GM23338 (cell line): Measurements from ENCODE around the gene RSPH6A. TPM values are rescaled to one million over a fixed set of nuclear protein-coding genes. Genes with fewer than 3 reads are reported as not detected.

Experiments
- ATAC-seq: fragments of 200-7000 bp; cut with Tn5 transposase; 3 replicates; pipeline ENCODE4 v1.9.1; 2020
- DNase-seq: peaks from one replicate; pipeline ENCODE4 v3.0.0-alpha.2; 2015; ENCODE audit warnings: low spot score
- H2AFZ ChIP-seq: fragments of 200-600 bp; sonication (generic); 2 replicates; pipeline ENCODE4 v1.8.0; 2016; ENCODE audit warnings: antibody characterized with exemption, mild to moderate bottlenecking, moderate library complexity
- H3F3A ChIP-seq: fragments of 200-600 bp; sonication (generic); replicated peaks from 2 replicates; pipeline ENCODE4 v1.8.0; 2017; ENCODE audit warnings: antibody characterized with exemption, mixed run types, low read depth
- H3K27ac ChIP-seq: fragments of 200-600 bp; sonication (generic); 2 replicates; pipeline ENCODE4 v1.6.1; 2016; ENCODE audit warnings: low read depth
- H3K27me3 ChIP-seq: fragments of 200-600 bp; sonication (generic); 2 replicates; pipeline ENCODE4 v1.8.0; 2016; ENCODE audit warnings: mild to moderate bottlenecking, mixed run types, moderate library complexity; ENCODE audit not compliant: insufficient read depth
- H3K36me3 ChIP-seq: fragments of 200-600 bp; sonication (generic); 2 replicates; pipeline ENCODE4 v1.8.0; 2016; ENCODE audit warnings: mild to moderate bottlenecking; ENCODE audit not compliant: insufficient read depth
- H3K4me1 ChIP-seq: fragments of 200-600 bp; sonication (generic); 2 replicates; pipeline ENCODE4 v1.8.0; 2016; ENCODE audit warnings: mild to moderate bottlenecking, moderate library complexity; ENCODE audit not compliant: insufficient read depth
- H3K4me2 ChIP-seq: fragments of 200-600 bp; sonication (generic); 2 replicates; pipeline ENCODE4 v1.7.1; 2017; ENCODE audit warnings: mixed run types
- H3K4me3 ChIP-seq: fragments of 200-600 bp; sonication (generic); 2 replicates; pipeline ENCODE4 v1.6.1; 2016; ENCODE audit warnings: mixed run types
- H3K79me2 ChIP-seq: fragments of 200-600 bp; sonication (generic); replicated peaks from 2 replicates; pipeline ENCODE4 v1.8.0; 2017; ENCODE audit warnings: mild to moderate bottlenecking; ENCODE audit not compliant: insufficient read depth
- H3K9me2 ChIP-seq: fragments of 200-600 bp; sonication (generic); 2 replicates; pipeline ENCODE4 v1.8.0; 2017; ENCODE audit not compliant: insufficient read depth
- H4K20me1 ChIP-seq: fragments of 200-600 bp; sonication (generic); replicated peaks from 2 replicates; pipeline ENCODE4 v1.8.0; 2017; ENCODE audit warnings: mild to moderate bottlenecking; ENCODE audit not compliant: insufficient read depth
- H3K27ac Mint-ChIP-seq: 2 replicates; pipeline ENCODE4 v1.8.0; 2020; ENCODE audit warnings: inconsistent platforms, mild to moderate bottlenecking, moderate library complexity, mixed read lengths
- H3K27me3 Mint-ChIP-seq: 3 replicates; pipeline ENCODE4 v1.8.0; 2022; ENCODE audit warnings: low read depth, mild to moderate bottlenecking, moderate library complexity, mixed read lengths, inconsistent platforms; ENCODE audit not compliant: insufficient read depth, poor library complexity
- H3K36me3 Mint-ChIP-seq: 3 replicates; pipeline ENCODE4 v1.8.0; 2021; ENCODE audit warnings: low read depth, mild to moderate bottlenecking, inconsistent platforms, moderate library complexity, mixed read lengths
- H3K4me1 Mint-ChIP-seq: 3 replicates; pipeline ENCODE4 v1.8.0; 2020; ENCODE audit warnings: mild to moderate bottlenecking, inconsistent platforms, mixed read lengths
- H3K4me3 Mint-ChIP-seq: 3 replicates; pipeline ENCODE4 v1.8.0; 2021; ENCODE audit warnings: moderate library complexity, mild to moderate bottlenecking, inconsistent platforms, mixed read lengths
- H3K9me3 Mint-ChIP-seq: 3 replicates; pipeline ENCODE4 v1.8.0; 2020; ENCODE audit warnings: moderate library complexity, mild to moderate bottlenecking, inconsistent platforms, mixed read lengths
- CREB1 ChIP-seq: fragments of 250-450 bp; sonication (Bioruptor Pico); IDR thresholded peaks from 2 replicates; pipeline ENCODE4 v1.5.0; 2020; ENCODE audit warnings: low read depth, mild to moderate bottlenecking, moderate library complexity
- CTCF ChIP-seq, 2 experiments: fragments of 200-600 bp in 1 of 2; sonication (generic) in 1 of 2; conservative IDR thresholded peaks; 2 replicates each; pipeline versions ENCODE4 v1.5.1 to v1.6.1; 2016 to 2017; ENCODE audit warnings: antibody characterized with exemption in 2 of 2, low read depth in 2 of 2, mild to moderate bottlenecking in 2 of 2, moderate library complexity in 1 of 2
- ETS1 ChIP-seq: IDR thresholded peaks from 2 replicates; pipeline ENCODE4 v1.6.1; 2016; ENCODE audit warnings: antibody characterized with exemption
- EZH2phosphoT487 ChIP-seq: fragments of 200-600 bp; sonication (generic); IDR thresholded peaks from one replicate; pipeline ENCODE4 v1.8.1; 2018; ENCODE audit warnings: antibody characterized with exemption; ENCODE audit not compliant: unreplicated experiment
- JUNB ChIP-seq: IDR thresholded peaks from one replicate; pipeline ENCODE4 v1.6.1; 2016; ENCODE audit warnings: antibody characterized with exemption; ENCODE audit not compliant: unreplicated experiment
- POLR2AphosphoS5 ChIP-seq: IDR thresholded peaks from 2 replicates; pipeline ENCODE4 v1.6.1; 2016; ENCODE audit warnings: antibody characterized with exemption, low read depth
- STAT1 ChIP-seq: IDR thresholded peaks from one replicate; pipeline ENCODE4 v1.6.1; 2016; ENCODE audit warnings: antibody characterized with exemption; ENCODE audit not compliant: unreplicated experiment
- ZNF331 ChIP-seq: fragments of 250-450 bp; sonication (Bioruptor Pico); IDR thresholded peaks from 2 replicates; pipeline ENCODE4 v1.5.0; 2020; ENCODE audit warnings: low read depth, mild to moderate bottlenecking, moderate library complexity
- polyA plus RNA-seq: library from polyadenylated mRNA; unstranded; fragments of >200 nt; fragmentation: Nextera tagmentation; extraction: Ambion mirVana; gene quantifications from 2 replicates; pipeline ENCODE4 v1.2.1, GENCODE V29; 2016
- total RNA-seq: library from RNA; depleted of rRNA; stranded (reverse); fragments of >200 nt; shearing (Covaris generic); gene quantifications from 2 replicates; pipeline ENCODE4 v1.2.3, GENCODE V29; 2014

The RSPH6A gene
- total and polyA plus RNA-seq, 2 experiments from 2014 or later = 0.11 to 0.21 TPM

- no peak overlapping the region; the same call in 1 of the 2 replicates for H3K27ac Mint-ChIP-seq
These were observed 40.3 kb downstream of the RSPH6A start for GRCh38 chr19:45774765-45775164.

GRCh38 chr19:45773384-45773783 is 41.7 kb downstream of the RSPH6A start:
- TF ChIP-seq CREB1 (no peak), POLR2AphosphoS5 (no peak), JUNB (no peak), STAT1 (no peak), ZNF331 (CRISPR knock-in tag) (no peak)
- H3K27me3 Mint-ChIP-seq = peaks cover 41% of the 10 kb centered on the region

More at GRCh38 chr19:45774765-45775164, 40.3 kb downstream of the RSPH6A start:
- Histone ChIP-seq H3K27me3 (peaks cover under 1% of the 10 kb centered on the region; the same call in 1 of the 2 replicates), H3K4me1 (peaks cover 13% of the 10 kb centered on the region), H3F3A (peaks cover 25% of the 10 kb centered on the region), H3K4me2 (no peak overlapping the region), H3K27ac (no peak overlapping the region), H3K9me2 (no peaks in the 10 kb centered on the region), H3K4me3 (no peak overlapping the region), H4K20me1 (peaks cover 3% of the 10 kb centered on the region; the same call in 1 of the 2 replicates), H3K36me3 (0 out of 2 replicates have a peak, but pooled peaks cover 3% of the 10 kb centered on the region), H2AFZ (no peak overlapping the region), H3K79me2 (no peaks in the 10 kb centered on the region)
- TF ChIP-seq POLR2AphosphoS5 (no peak), EZH2phosphoT487 (no peak), CTCF (conservative IDR thresholded peaks at IDR 0.05; ENCODE audit: low read depth in 2 of 2) (peak; percentile 65 to 66), ETS1 (no peak)
- Mint-ChIP-seq H3K4me1 (peaks cover 25% of the 10 kb centered on the region), H3K36me3 (peaks cover 51% of the 10 kb centered on the region), H3K27me3 (peaks cover 40% of the 10 kb centered on the region), H3K4me3 (no peak overlapping the region), H3K9me3 (no peaks in the 10 kb centered on the region; the same call in 2 of the 3 replicates)
- DNase-seq (peak; percentile 95), ATAC-seq (peak; percentile 38)

More at GRCh38 chr19:45773384-45773783, 41.7 kb downstream of the RSPH6A start:
- Histone ChIP-seq H3K9me2 (no peaks in the 10 kb centered on the region), H4K20me1 (peaks cover 3% of the 10 kb centered on the region; the same call in 1 of the 2 replicates), H3K4me2 (no peak overlapping the region), H3K36me3 (0 out of 2 replicates have a peak, but pooled peaks cover 3% of the 10 kb centered on the region), H3K27ac (no peak overlapping the region), H3K79me2 (no peaks in the 10 kb centered on the region), H3F3A (peaks cover 27% of the 10 kb centered on the region), H3K27me3 (no peaks in the 10 kb centered on the region), H2AFZ (no peak overlapping the region), H3K4me1 (peaks cover 9% of the 10 kb centered on the region; the same call in 1 of the 2 replicates), H3K4me3 (no peak overlapping the region)
- ATAC-seq (no peak), DNase-seq (no peak)
- Mint-ChIP-seq H3K36me3 (peaks cover 43% of the 10 kb centered on the region), H3K4me1 (peaks cover 16% of the 10 kb centered on the region), H3K4me3 (no peak overlapping the region), H3K9me3 (no peaks in the 10 kb centered on the region; the same call in 2 of the 3 replicates), H3K27ac (no peak overlapping the region)
